Parathyroid adenoma (tissue), 2 donors: Measurements from ENCODE around the gene RRAGA.
"Not testable (repeated sequence)": the region's sequence is repeated elsewhere in the genome, so short reads cannot be mapped to it uniquely, and the experiment has no call there.

ENCODE experiments used
- H2AFZ ChIP-seq: fragments of 300-600 bp; sonication (generic); one replicate; pipeline ENCODE4 v1.7.0; 2017; ENCODE audit warnings: antibody characterized with exemption, mild to moderate bottlenecking
- H3K27ac ChIP-seq: fragments of 300-600 bp; sonication (generic); one replicate; pipeline ENCODE4 v1.7.0; 2017
- H3K27me3 ChIP-seq: fragments of 300-600 bp; sonication (generic); one replicate; pipeline ENCODE4 v1.7.0; 2017; ENCODE audit warnings: low read length; ENCODE audit not compliant: control insufficient read depth, insufficient read depth
- H3K36me3 ChIP-seq: fragments of 300-600 bp; sonication (generic); one replicate; pipeline ENCODE4 v1.7.0; 2017; ENCODE audit warnings: low read length; ENCODE audit not compliant: control insufficient read depth, insufficient read depth
- H3K4me1 ChIP-seq: fragments of 300-600 bp; sonication (generic); one replicate; pipeline ENCODE4 v1.7.0; 2017; ENCODE audit warnings: control low read depth
- H3K4me2 ChIP-seq: fragments of 300-600 bp; sonication (generic); one replicate; pipeline ENCODE4 v1.7.0; 2017; ENCODE audit warnings: low read length
- H3K4me3 ChIP-seq: fragments of 300-600 bp; sonication (generic); one replicate; pipeline ENCODE4 v1.7.0; 2017; ENCODE audit warnings: low read depth, low read length
- H3K79me2 ChIP-seq: fragments of 300-600 bp; sonication (generic); one replicate; pipeline ENCODE4 v1.7.0; 2017; ENCODE audit warnings: control low read depth
- H3K9ac ChIP-seq: fragments of 300-600 bp; sonication (generic); one replicate; pipeline ENCODE4 v1.7.0; 2017; ENCODE audit warnings: mild to moderate bottlenecking
- H3K9me3 ChIP-seq: fragments of 300-600 bp; sonication (generic); one replicate; pipeline ENCODE4 v1.7.0; 2017; ENCODE audit warnings: low read length; ENCODE audit not compliant: control insufficient read depth
- CTCF ChIP-seq: fragments of 300-600 bp; sonication (generic); IDR thresholded peaks from one replicate; pipeline ENCODE4 v1.7.0; 2017; ENCODE audit warnings: antibody characterized with exemption, mild to moderate bottlenecking
- donor health status: primary hyperparathyroidism.

Gene RRAGA

GRCh38 chr9:19020886-19021455 lies 28.3 kb upstream of the RRAGA start:
- Histone ChIP-seq H3K27ac (no peak overlapping the region), H3K4me3 (no peak overlapping the region)
- TF ChIP-seq CTCF: no peak

GRCh38 chr9:19021649-19022048 lies 27.6 kb upstream of the RRAGA start:
- H3K27ac ChIP-seq, H3K36me3 ChIP-seq, H3K9ac ChIP-seq, H2AFZ ChIP-seq, H3K79me2 ChIP-seq, H3K27me3 ChIP-seq, H3K9me3 ChIP-seq, H3K4me1 ChIP-seq, H3K4me3 ChIP-seq, H3K4me2 ChIP-seq: not testable (repeated sequence)

More at GRCh38 chr9:19020886-19021455, 28.3 kb upstream of the RRAGA start:
- Histone ChIP-seq H3K27me3 (no peaks in the 10 kb centered on the region), H3K9me3 (no peaks in the 10 kb centered on the region), H3K4me1 (no peaks in the 10 kb centered on the region), H3K4me2 (no peak overlapping the region), H3K79me2 (no peaks in the 10 kb centered on the region), H3K36me3 (no peaks in the 10 kb centered on the region), H3K9ac (no peak overlapping the region), H2AFZ (no peak overlapping the region)

- Histone ChIP-seq H3K36me3 (no peaks in the 10 kb centered on the region), H3K4me3 (no peak overlapping the region), H3K9ac (no peak overlapping the region), H3K9me3 (no peaks in the 10 kb centered on the region), H3K79me2 (no peaks in the 10 kb centered on the region), H3K27ac (no peak overlapping the region), H3K4me1 (no peaks in the 10 kb centered on the region), H3K27me3 (no peaks in the 10 kb centered on the region), H3K4me2 (no peak overlapping the region), H2AFZ (no peak overlapping the region)
- TF ChIP-seq CTCF: no peak
These were observed 27.0 kb upstream of the RRAGA start for GRCh38 chr9:19022206-19022605.

GRCh38 chr9:19023078-19023477 lies 26.1 kb upstream of the RRAGA start:
- Histone ChIP-seq H3K36me3 (no peaks in the 10 kb centered on the region), H3K4me2 (no peak overlapping the region), H3K9ac (no peak overlapping the region), H3K27ac (no peak overlapping the region), H3K4me3 (no peak overlapping the region), H3K27me3 (no peaks in the 10 kb centered on the region), H2AFZ (no peak overlapping the region), H3K9me3 (no peaks in the 10 kb centered on the region), H3K79me2 (no peaks in the 10 kb centered on the region), H3K4me1 (no peaks in the 10 kb centered on the region)
- no peak for TF ChIP-seq CTCF

GRCh38 chr9:19026375-19026774 lies 22.9 kb upstream of the RRAGA start:
- H2AFZ ChIP-seq: no peak overlapping the region

More at GRCh38 chr9:19026375-19026774, 22.9 kb upstream of the RRAGA start:
- Histone ChIP-seq H3K27ac (no peak overlapping the region), H3K79me2 (no peaks in the 10 kb centered on the region), H3K36me3 (no peaks in the 10 kb centered on the region), H3K4me3 (no peak overlapping the region), H3K27me3 (no peaks in the 10 kb centered on the region), H3K9me3 (no peaks in the 10 kb centered on the region), H3K4me2 (no peak overlapping the region), H3K9ac (no peak overlapping the region), H3K4me1 (no peaks in the 10 kb centered on the region)
- no peak for TF ChIP-seq CTCF
